HepG2 (cell line): ENCODE data around the gene NRBF2. TPM values are rescaled to one million over a fixed set of nuclear protein-coding genes. Genes with fewer than 3 reads are reported as not detected.

ENCODE experiments used
- ATAC-seq: fragments of 200-7000 bp; cut with Tn5 transposase; 3 replicates; pipeline ENCODE4 v1.9.1; 2020; ENCODE audit warnings: mild to moderate bottlenecking, moderate library complexity
- BruUV-seq: library from RNA; stranded (reverse); fragments of 400-500 nt; replicated peaks from 2 replicates; lab custom pipeline; 2021; lab: Mats Ljungman, UMichigan
- CTCF ChIA-PET: fragments of 300-600 bp; formaldehyde crosslinking; extraction: SDS; loops from one replicate; lab custom pipeline; 2021; ENCODE audit warnings: low total read pairs, inconsistent platforms, low intra/inter-chr PET ratio; lab: Yijun Ruan, JAX
- POLR2A ChIA-PET: fragments of 350-600 bp; sonication (Branson Sonifier 250); formaldehyde crosslinking; loops from one replicate; lab custom pipeline; 2020; ENCODE audit warnings: antibody characterized with exemption, inconsistent platforms; lab: Yijun Ruan, JAX
- DNase-seq: peaks from one replicate; pipeline ENCODE4 v3.0.0-alpha.2; 2015; ENCODE audit warnings: low spot score
- FAIRE-seq: peaks from 3 replicates; lab custom pipeline; 2011; peaks lifted over from hg19 to GRCh38; lab: Jason Lieb, UNC
- H2AFZ ChIP-seq: one replicate; pipeline ENCODE4 v1.6.1; 2011; ENCODE audit warnings: low read length, inconsistent platforms
- H3K27ac ChIP-seq: fragments of 300-600 bp; 3 replicates; pipeline ENCODE4 v1.8.0; 2011; ENCODE audit warnings: mixed run types, mild to moderate bottlenecking, mixed read lengths, low read length, inconsistent platforms; ENCODE audit not compliant: insufficient read depth; ENCODE audit errors: extremely low read length
- H3K27me3 ChIP-seq, 2 experiments: fragments of 200-600 bp in 1 of 2; 2 replicates in 1 of 2; 3 replicates in 1 of 2; pipeline versions ENCODE4 v1.6.0 to v1.8.0; 2011; ENCODE audit warnings: low read length in 2 of 2, mild to moderate bottlenecking in 2 of 2, moderate library complexity in 2 of 2, inconsistent platforms in 1 of 2; ENCODE audit not compliant: insufficient read depth in 2 of 2, control insufficient read depth in 1 of 2
- H3K36me3 ChIP-seq, 2 experiments: fragments of 200-600 bp in 1 of 2; replicated peaks in 1 of 2; 2 replicates in 1 of 2; 3 replicates in 1 of 2; pipeline versions ENCODE4 v1.5.1 to v1.8.0; 2011; ENCODE audit warnings: low read length in 2 of 2, inconsistent platforms in 1 of 2; ENCODE audit not compliant: insufficient read depth in 2 of 2, control insufficient read depth in 1 of 2
- H3K4me1 ChIP-seq: 2 replicates; pipeline ENCODE4 v1.5.1; 2012; ENCODE audit warnings: low read length, inconsistent platforms; ENCODE audit not compliant: insufficient read depth
- H3K4me2 ChIP-seq: 2 replicates; pipeline ENCODE4 v1.6.0; 2011; ENCODE audit warnings: low read depth, low read length, inconsistent platforms
- H3K4me3 ChIP-seq, 3 experiments: fragments of 200-600 bp in 1 of 3; sonication (generic), shearing (Covaris generic) in 1 of 3; replicated peaks in 1 of 3; 2 replicates each; pipeline ENCODE4 v1.5.1; 2011 to 2016; ENCODE audit warnings: low read length in 3 of 3, inconsistent platforms in 2 of 3, low read depth in 2 of 3, mild to moderate bottlenecking in 2 of 3, control low read depth in 1 of 3, mixed read lengths in 1 of 3; ENCODE audit not compliant: insufficient read depth in 1 of 3
- H3K79me2 ChIP-seq: one replicate; pipeline ENCODE4 v1.6.1; 2011; ENCODE audit warnings: low read length, inconsistent platforms; ENCODE audit not compliant: insufficient read depth
- H3K9ac ChIP-seq: 2 replicates; pipeline ENCODE4 v1.6.0; 2011; ENCODE audit warnings: mild to moderate bottlenecking, low read depth, low read length, inconsistent platforms; ENCODE audit not compliant: insufficient read depth
- H3K9me3 ChIP-seq: 2 replicates; pipeline ENCODE4 v1.5.1; 2012; ENCODE audit warnings: mild to moderate bottlenecking, low read length
- H4K20me1 ChIP-seq: 2 replicates; pipeline ENCODE4 v1.6.0; 2011; ENCODE audit warnings: inconsistent platforms, mild to moderate bottlenecking, low read length, moderate library complexity; ENCODE audit not compliant: insufficient read depth
- EZH2 ChIP-seq: conservative IDR thresholded peaks from 2 replicates; pipeline ENCODE4 v1.6.1; 2012; ENCODE audit warnings: mild to moderate bottlenecking, low read depth, low read length, moderate library complexity
- GTF3A ChIP-seq: sonication (generic); formaldehyde crosslinking; conservative IDR thresholded peaks from 2 replicates; pipeline ENCODE4 v1.4.0; 2020; ENCODE audit warnings: mild to moderate bottlenecking, missing genetic modification reagents
- NAIF1 ChIP-seq: sonication (generic); formaldehyde crosslinking; IDR thresholded peaks from 2 replicates; pipeline ENCODE4 v1.5.0; 2020; ENCODE audit warnings: mild to moderate bottlenecking, missing genetic modification reagents, borderline replicate concordance
- NFKB2 ChIP-seq: sonication (generic); formaldehyde crosslinking; IDR thresholded peaks from 2 replicates; pipeline ENCODE4 v1.4.0; 2020; ENCODE audit warnings: missing genetic modification reagents, borderline replicate concordance
- SALL2 ChIP-seq: sonication (generic); formaldehyde crosslinking; IDR thresholded peaks from 2 replicates; pipeline ENCODE4 v1.8.1; 2023; ENCODE audit warnings: mild to moderate bottlenecking, missing genetic modification reagents, inconsistent platforms
- ZIK1 ChIP-seq: sonication (generic); formaldehyde crosslinking; IDR thresholded peaks from 2 replicates; pipeline ENCODE4 v1.5.0; 2020; ENCODE audit warnings: mild to moderate bottlenecking, low read depth, missing genetic modification reagents, borderline replicate concordance
- ZNF547 ChIP-seq: sonication (generic); formaldehyde crosslinking; IDR thresholded peaks from 2 replicates; pipeline ENCODE4 v1.5.1; 2020; ENCODE audit warnings: mild to moderate bottlenecking, missing genetic modification reagents
- WGBS: methylation state at CpG from one replicate; pipeline ENCODE4 v1.1.6; 2017; ENCODE audit warnings: low lambda C conversion rate; 5-methylcytosine and 5-hydroxymethylcytosine counted together
- in situ Hi-C: cut with HindIII; loops from 2 replicates; pipeline ENCODE4 v1.10.0; 2017; ENCODE audit warnings: low pct_unique_long_range_greater_than_20kb; ENCODE audit not compliant: extremely low pct_ligation_motif_present
- intact Hi-C: fragments of 100-400 bp; cut with micrococcal nuclease; formaldehyde crosslinking; loops from one replicate; pipeline ENCODE4 v1.10.0; 2022; ENCODE audit not compliant: unreplicated experiment
- polyA plus RNA-seq, 8 experiments: library from polyadenylated mRNA; depleted of rRNA in 3 of 8; stranded (reverse) in 7 of 8; unstranded in 1 of 8; fragments of >200 nt; fragmentation: Illumina TruSeq in 4 of 8; extraction: Trizol in 4 of 8; gene quantifications; 2 replicates each; pipeline versions ENCODE4 v1.2.1 to v1.2.3, GENCODE V29; 2011 to 2016; ENCODE audit warnings: low read depth in 4 of 8, missing spikeins in 1 of 8, mixed read lengths in 1 of 8; ENCODE audit not compliant: insufficient read depth in 1 of 8
- total RNA-seq, 5 experiments: library from RNA; depleted of rRNA; stranded (reverse); fragments of >200 nt; fragmentation: Illumina TruSeq; extraction: Trizol; gene quantifications; 2 replicates each; pipeline ENCODE4 v1.2.3, GENCODE V29; 2016; ENCODE audit warnings: low read depth in 1 of 5

Gene NRBF2
- total and polyA plus RNA-seq, 2 of the 13 experiments (the other 11 are each of a cell fraction or from before 2014, with no cell fraction given): 20.0 to 28.4 TPM

DNA sequence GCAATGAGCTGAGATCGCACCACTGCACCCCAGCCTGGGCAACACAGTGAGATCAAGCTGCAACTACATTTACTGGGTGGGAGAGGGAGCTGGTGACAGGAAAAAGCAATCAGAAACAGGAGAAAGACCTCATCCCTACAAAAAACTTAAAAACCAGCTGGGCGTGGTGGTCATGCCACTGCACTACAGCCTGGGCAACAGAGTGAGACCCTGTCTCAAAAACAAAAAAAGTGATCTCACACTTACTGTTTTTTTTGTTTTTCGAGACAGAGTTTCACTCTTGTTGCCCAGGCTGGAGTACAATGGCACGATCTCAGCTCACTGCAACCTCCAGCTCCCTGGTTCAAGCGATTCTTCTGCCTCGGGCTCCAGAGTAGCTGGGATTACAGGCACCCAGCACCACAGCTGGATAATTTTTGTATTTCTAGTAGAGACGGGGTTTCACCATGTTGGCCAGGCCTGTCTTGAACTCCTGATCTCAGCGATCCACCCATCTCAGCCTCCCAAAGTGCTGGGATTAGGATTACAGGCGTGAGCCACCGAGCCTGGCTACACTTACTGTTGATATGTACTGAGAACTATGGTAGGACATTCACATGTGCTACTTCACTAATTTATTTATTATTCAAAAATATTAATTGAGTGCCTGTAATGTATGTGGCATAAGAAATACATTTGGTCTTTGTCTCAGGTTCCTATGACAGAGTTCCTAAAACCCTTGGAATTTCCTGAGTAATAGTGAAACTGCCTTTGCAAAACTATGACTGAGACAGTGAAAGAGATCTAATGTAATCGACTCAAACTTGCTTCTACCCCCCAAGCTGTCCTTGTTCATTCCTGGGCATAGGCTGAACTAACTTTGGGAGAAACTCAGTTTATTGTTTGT lies 27.7 kb upstream of the NRBF2 start (continued):
- no peak for TF ChIP-seq GTF3A (CRISPR knock-in tag)
- no peak for TF ChIP-seq NAIF1 (CRISPR knock-in tag)

DNA sequence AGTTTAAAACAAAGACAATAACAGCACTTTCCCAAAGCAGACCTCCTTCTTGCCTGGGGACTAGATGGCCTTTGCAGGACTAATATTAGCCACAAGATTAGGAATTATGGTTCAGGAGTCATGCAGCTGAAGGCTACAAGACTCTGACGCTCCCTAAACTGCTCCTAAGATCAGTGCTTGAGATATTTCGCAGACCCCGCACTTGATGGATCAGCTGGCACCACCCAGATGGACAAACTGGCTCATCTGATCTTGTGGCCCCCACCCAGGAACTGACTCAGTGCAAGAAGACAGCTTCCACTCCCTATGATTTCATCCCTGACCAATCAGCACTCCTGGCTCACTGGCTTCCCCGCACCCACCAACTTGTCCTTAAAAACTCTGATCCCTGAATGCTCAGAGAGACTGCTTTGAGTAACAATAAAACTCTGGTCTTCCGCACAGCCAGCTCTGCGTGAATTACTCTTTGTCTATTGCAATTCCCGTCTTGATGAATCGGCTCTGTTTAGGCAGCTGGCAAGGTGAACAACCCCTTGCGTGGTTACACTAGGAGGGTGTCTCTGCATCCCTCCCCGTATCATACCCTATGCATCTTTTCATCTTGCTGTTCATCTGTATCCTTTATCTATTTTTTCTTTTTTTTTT lies 26.9 kb upstream of the NRBF2 start:
- POLR2A ChIA-PET: interaction anchor here (1.4 kb wide), 1 partner anchor 27 kb away, joined by 3 read pairs; the partner anchor contains the start of gene NRBF2
- Histone ChIP-seq H3K27me3 (no peaks in the 10 kb centered on the region; a peak in 1 of 5 replicates), H3K79me2 (no peaks in the 10 kb centered on the region), H3K4me2 (no peak overlapping the region), H3K36me3 (no peaks in the 10 kb centered on the region), H3K4me1 (no peaks in the 10 kb centered on the region), H3K9me3 (no peaks in the 10 kb centered on the region), H3K9ac (no peak overlapping the region), H3K4me3 (no peak overlapping the region), H3K27ac (no peak overlapping the region), H4K20me1 (no peaks in the 10 kb centered on the region), H2AFZ (no peak overlapping the region)
- intact Hi-C loops: no loop called here
- ATAC-seq: no peak
- no peak for FAIRE-seq
- WGBS: 9% methylated on average over 10 of the region's 10 CpGs
- DNase-seq: no peak
- no TSS peak for BruUV-seq
- TF ChIP-seq NFKB2 (no peak), EZH2 (no peak), ZNF547 (CRISPR knock-in tag) (no peak), SALL2 (CRISPR knock-in tag) (no peak), ZIK1 (CRISPR knock-in tag) (no peak)
- in situ Hi-C loops: no loop called here
- CTCF ChIA-PET: no interaction called here
